Stimulated activated naive B cell treated with anti-CD40 and anti-IgM and Interleukin-4, amounts not matched to agents 10 μg/mL and 1 μg/mL and 100 μg/mL, for 72 hours (primary cell): Measurements from ENCODE around the gene NAA11.
"Not testable (repeated sequence)": the region's sequence is repeated elsewhere in the genome, so short reads cannot be mapped to it uniquely, and the experiment has no call there.

Experiments used
- ATAC-seq, 2 donors: fragments of 150-1000 bp; cut with Tn5 transposase; replicated peaks; 2 replicates each; pipeline ENCODE4 v1.10.0; 2021; ENCODE audit warnings: moderate library complexity in 1 of 2
- DNase-seq: peaks from one replicate; pipeline ENCODE4 v3.0.0; 2021
- H3K27ac Mint-ChIP-seq: one replicate; pipeline ENCODE4 v1.8.0; 2022; ENCODE audit warnings: mild to moderate bottlenecking, mixed read lengths
- H3K27me3 Mint-ChIP-seq, 2 donors: one replicate each; pipeline ENCODE4 v1.8.0; 2022; ENCODE audit warnings: mixed read lengths in 2 of 2
- H3K36me3 Mint-ChIP-seq, 2 donors: one replicate each; pipeline ENCODE4 v1.8.0; 2022; ENCODE audit warnings: mixed read lengths in 2 of 2, mild to moderate bottlenecking in 1 of 2
- H3K4me1 Mint-ChIP-seq, 2 donors: one replicate each; pipeline ENCODE4 v1.8.0; 2022; ENCODE audit warnings: mixed read lengths in 2 of 2, mild to moderate bottlenecking in 1 of 2
- H3K4me3 Mint-ChIP-seq, 2 donors: one replicate each; pipeline ENCODE4 v1.8.0; 2022; ENCODE audit warnings: mild to moderate bottlenecking in 2 of 2, mixed read lengths in 2 of 2, moderate library complexity in 1 of 2
- H3K9me3 Mint-ChIP-seq, 2 donors: one replicate each; pipeline ENCODE4 v1.8.0; 2022; ENCODE audit warnings: mixed read lengths in 2 of 2, mild to moderate bottlenecking in 1 of 2

The NAA11 gene

GRCh38 chr4:79296768-79297428 is 29.0 kb downstream of the NAA11 start:
- H3K36me3 Mint-ChIP-seq, result no peaks in the 10 kb centered on the region
- H3K9me3 Mint-ChIP-seq, result no peaks in the 10 kb centered on the region
- no peak overlapping the region for H3K4me3 Mint-ChIP-seq
- ATAC-seq (no peak), DNase-seq (no peak)
- H3K27ac Mint-ChIP-seq, result no peak overlapping the region
- no peaks in the 10 kb centered on the region for H3K27me3 Mint-ChIP-seq
- no peaks in the 10 kb centered on the region for H3K4me1 Mint-ChIP-seq

- no peaks in the 10 kb centered on the region for H3K9me3 Mint-ChIP-seq
- no peaks in the 10 kb centered on the region for H3K4me1 Mint-ChIP-seq
- no peak overlapping the region for H3K4me3 Mint-ChIP-seq
- no peak overlapping the region for H3K27ac Mint-ChIP-seq
- DNase-seq, result no peak
- no peaks in the 10 kb centered on the region for H3K27me3 Mint-ChIP-seq
- ATAC-seq, result no peak
- H3K36me3 Mint-ChIP-seq, result no peaks in the 10 kb centered on the region
Measured at GRCh38 chr4:79295086-79295485, 30.8 kb downstream of the NAA11 start.

GRCh38 chr4:79294064-79294463 is 31.8 kb downstream of the NAA11 start:
- no peak for DNase-seq
- no peaks in the 10 kb centered on the region for H3K36me3 Mint-ChIP-seq
- no peaks in the 10 kb centered on the region for H3K27me3 Mint-ChIP-seq
- no peak overlapping the region for H3K4me3 Mint-ChIP-seq
- ATAC-seq, result no peak
- no peak overlapping the region for H3K27ac Mint-ChIP-seq
- no peaks in the 10 kb centered on the region for H3K4me1 Mint-ChIP-seq
- no peaks in the 10 kb centered on the region for H3K9me3 Mint-ChIP-seq

- no peaks in the 10 kb centered on the region for H3K9me3 Mint-ChIP-seq
- no peak for DNase-seq
- no peak overlapping the region for H3K4me3 Mint-ChIP-seq
- H3K27me3 Mint-ChIP-seq, result no peaks in the 10 kb centered on the region
- no peak overlapping the region for H3K27ac Mint-ChIP-seq
- no peaks in the 10 kb centered on the region for H3K36me3 Mint-ChIP-seq
- peak in 1 of 2 donors; percentile 34 for ATAC-seq
- no peaks in the 10 kb centered on the region for H3K4me1 Mint-ChIP-seq
Measured at GRCh38 chr4:79292008-79292407, 33.9 kb downstream of the NAA11 start.

GRCh38 chr4:79290376-79290775 is 35.5 kb downstream of the NAA11 start:
- no peaks in the 10 kb centered on the region for H3K36me3 Mint-ChIP-seq
- DNase-seq (no peak), ATAC-seq (no peak)
- H3K4me1 Mint-ChIP-seq, result no peaks in the 10 kb centered on the region
- H3K27ac Mint-ChIP-seq, result no peak overlapping the region
- H3K9me3 Mint-ChIP-seq, result no peaks in the 10 kb centered on the region
- H3K27me3 Mint-ChIP-seq, result no peaks in the 10 kb centered on the region
- H3K4me3 Mint-ChIP-seq, result no peak overlapping the region

GRCh38 chr4:79288185-79288584 is 37.7 kb downstream of the NAA11 start:
- ATAC-seq (no peak), DNase-seq (no peak)
- Mint-ChIP-seq H3K27me3 (no peaks in the 10 kb centered on the region), H3K36me3 (no peaks in the 10 kb centered on the region), H3K4me1 (no peaks in the 10 kb centered on the region), H3K4me3 (no peak overlapping the region), H3K27ac (no peak overlapping the region), H3K9me3 (no peaks in the 10 kb centered on the region)

- no peaks in the 10 kb centered on the region for H3K36me3 Mint-ChIP-seq
- no peaks in the 10 kb centered on the region for H3K4me1 Mint-ChIP-seq
- no peaks in the 10 kb centered on the region for H3K27me3 Mint-ChIP-seq
- H3K9me3 Mint-ChIP-seq, result no peaks in the 10 kb centered on the region
- ATAC-seq, result no peak
- no peak overlapping the region for H3K27ac Mint-ChIP-seq
- no peak overlapping the region for H3K4me3 Mint-ChIP-seq
- DNase-seq, result no peak
Measured at GRCh38 chr4:79287718-79288117, 38.1 kb downstream of the NAA11 start.

GRCh38 chr4:79287076-79287475 is 38.8 kb downstream of the NAA11 start:
- Mint-ChIP-seq H3K27ac (no peak overlapping the region), H3K27me3 (no peaks in the 10 kb centered on the region), H3K4me3 (no peak overlapping the region), H3K4me1 (no peaks in the 10 kb centered on the region), H3K36me3 (no peaks in the 10 kb centered on the region), H3K9me3 (no peaks in the 10 kb centered on the region)
- DNase-seq, result no peak
- no peak for ATAC-seq

GRCh38 chr4:79281566-79282359 is 44.1 kb downstream of the NAA11 start:
- Mint-ChIP-seq H3K27ac (no peak overlapping the region), H3K4me3 (no peak overlapping the region), H3K27me3 (no peaks in the 10 kb centered on the region), H3K36me3 (no peaks in the 10 kb centered on the region), H3K4me1 (no peaks in the 10 kb centered on the region), H3K9me3 (no peaks in the 10 kb centered on the region)
- ATAC-seq (no peak), DNase-seq (no peak)

- H3K27me3 Mint-ChIP-seq, H3K36me3 Mint-ChIP-seq, DNase-seq, H3K4me3 Mint-ChIP-seq, H3K9me3 Mint-ChIP-seq, ATAC-seq, H3K4me1 Mint-ChIP-seq, H3K27ac Mint-ChIP-seq: not testable (repeated sequence)
Measured at GRCh38 chr4:79277467-79277866, 48.4 kb downstream of the NAA11 start.

GRCh38 chr4:79273915-79274314 is 51.9 kb downstream of the NAA11 start:
- H3K27me3 Mint-ChIP-seq, result no peaks in the 10 kb centered on the region
- ATAC-seq (no peak), DNase-seq (no peak)
- H3K36me3 Mint-ChIP-seq, result no peaks in the 10 kb centered on the region
- no peaks in the 10 kb centered on the region for H3K4me1 Mint-ChIP-seq
- no peak overlapping the region for H3K27ac Mint-ChIP-seq
- no peak overlapping the region for H3K4me3 Mint-ChIP-seq
- H3K9me3 Mint-ChIP-seq, result no peaks in the 10 kb centered on the region

GRCh38 chr4:79272761-79273160 is 53.1 kb downstream of the NAA11 start:
- no peaks in the 10 kb centered on the region for H3K27me3 Mint-ChIP-seq
- H3K9me3 Mint-ChIP-seq, result no peaks in the 10 kb centered on the region
- H3K4me3 Mint-ChIP-seq, result no peak overlapping the region
- no peak for DNase-seq
- no peak for ATAC-seq
- H3K27ac Mint-ChIP-seq, result no peak overlapping the region
- no peaks in the 10 kb centered on the region for H3K36me3 Mint-ChIP-seq
- H3K4me1 Mint-ChIP-seq, result no peaks in the 10 kb centered on the region

GRCh38 chr4:79272126-79272525 is 53.7 kb downstream of the NAA11 start:
- no peak overlapping the region for H3K4me3 Mint-ChIP-seq
- DNase-seq, result no peak
- no peaks in the 10 kb centered on the region for H3K36me3 Mint-ChIP-seq
- no peak for ATAC-seq
- no peaks in the 10 kb centered on the region for H3K4me1 Mint-ChIP-seq
- H3K9me3 Mint-ChIP-seq, result no peaks in the 10 kb centered on the region
- no peaks in the 10 kb centered on the region for H3K27me3 Mint-ChIP-seq
- no peak overlapping the region for H3K27ac Mint-ChIP-seq

GRCh38 chr4:79267671-79268070 is 58.2 kb downstream of the NAA11 start:
- no peaks in the 10 kb centered on the region for H3K27me3 Mint-ChIP-seq
- no peak overlapping the region for H3K4me3 Mint-ChIP-seq
- no peak for DNase-seq
- no peaks in the 10 kb centered on the region for H3K9me3 Mint-ChIP-seq
- no peaks in the 10 kb centered on the region for H3K4me1 Mint-ChIP-seq
- no peak overlapping the region for H3K27ac Mint-ChIP-seq
- ATAC-seq, result no peak
- no peaks in the 10 kb centered on the region for H3K36me3 Mint-ChIP-seq
